NB4 (cell line): ENCODE results near the gene CADPS2.

Experiments used
- DNase-seq: peaks from one replicate; pipeline ENCODE4 v3.0.0; 2010; ENCODE audit warnings: low read depth
- H3K4me3 ChIP-seq: one replicate; pipeline ENCODE4 v1.5.1; 2011; ENCODE audit warnings: mild to moderate bottlenecking, low read depth, low read length, moderate library complexity
- CTCF ChIP-seq: IDR thresholded peaks from one replicate; pipeline ENCODE4 v1.5.1; 2012; ENCODE audit warnings: low read depth, low read length
- MYC ChIP-seq: IDR thresholded peaks from 2 replicates; pipeline ENCODE4 v1.6.1; 2011; ENCODE audit warnings: low read depth, low read length
- POLR2A ChIP-seq: IDR thresholded peaks from 2 replicates; pipeline ENCODE4 v1.6.1; 2011; ENCODE audit warnings: mild to moderate bottlenecking; ENCODE audit not compliant: insufficient read length; ENCODE audit errors: extremely low read depth
- TF ChIP-seq, protein P1 (sequence below): IDR thresholded peaks from 2 replicates; pipeline ENCODE4 v1.6.1; 2011; ENCODE audit warnings: low read depth, low read length

The CADPS2 gene

GRCh38 chr7:122766593-122766992, 119.7 kb downstream of the CADPS2 start:
- H3K4me3 ChIP-seq: no peak overlapping the region
- TF ChIP-seq CTCF (no peak), MYC (no peak), POLR2A (no peak)
- TF ChIP-seq, protein P1, sequence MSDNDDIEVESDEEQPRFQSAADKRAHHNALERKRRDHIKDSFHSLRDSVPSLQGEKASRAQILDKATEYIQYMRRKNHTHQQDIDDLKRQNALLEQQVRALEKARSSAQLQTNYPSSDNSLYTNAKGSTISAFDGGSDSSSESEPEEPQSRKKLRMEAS: no peak
- no peak for DNase-seq

- DNase-seq: no peak
- TF ChIP-seq MYC: no peak
- no peak for TF ChIP-seq POLR2A
- TF ChIP-seq CTCF: no peak
- TF ChIP-seq, protein P1: no peak
- H3K4me3 ChIP-seq: no peak overlapping the region
Measured at GRCh38 chr7:122764902-122765301, 121.4 kb downstream of the CADPS2 start.

DNA sequence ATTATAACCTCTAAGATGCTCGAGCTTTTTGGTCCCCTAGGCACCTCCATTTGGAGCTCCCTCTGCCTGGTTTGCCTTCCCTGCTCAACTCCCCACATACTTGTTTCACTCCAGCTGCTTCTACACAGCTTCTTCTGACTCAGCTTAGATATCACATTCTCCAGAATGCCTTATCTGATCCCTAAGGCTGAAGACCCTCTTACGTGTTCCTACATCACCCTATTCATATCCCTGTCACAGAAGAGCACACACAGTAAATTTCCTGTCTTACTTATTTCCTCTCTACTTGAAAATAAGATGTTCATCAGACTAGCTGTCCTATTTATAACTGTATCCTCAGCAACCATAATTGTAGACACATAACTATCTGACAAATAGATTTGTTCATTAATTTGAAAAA, 122.2 kb downstream of the CADPS2 start:
- DNase-seq: no peak
- TF ChIP-seq, protein P1: no peak
- TF ChIP-seq POLR2A (no peak), CTCF (no peak), MYC (no peak)
- no peak overlapping the region for H3K4me3 ChIP-seq

DNA sequence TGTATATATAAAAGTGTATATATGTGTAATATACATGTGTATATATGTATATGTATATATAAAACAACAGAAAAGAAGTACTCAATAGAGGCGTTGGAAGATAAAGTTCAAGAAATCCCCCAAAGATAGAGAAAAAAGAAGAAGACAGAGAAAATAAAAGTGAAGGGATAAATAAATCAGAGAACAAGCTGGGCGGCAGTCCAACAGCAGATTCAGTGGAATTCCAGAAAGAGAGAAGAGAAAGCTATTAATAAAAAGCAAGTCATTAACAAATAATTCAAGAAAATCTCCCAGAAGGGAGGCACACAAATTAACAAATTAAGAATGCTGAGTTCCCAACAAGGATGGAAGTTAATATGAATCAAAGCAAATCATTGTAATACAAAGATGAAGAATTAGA, 124.2 kb downstream of the CADPS2 start:
- no peak for DNase-seq
- no peak for TF ChIP-seq CTCF
- no peak for TF ChIP-seq MYC
- no peak for TF ChIP-seq POLR2A
- TF ChIP-seq, protein P1: no peak
- H3K4me3 ChIP-seq: no peak overlapping the region

- TF ChIP-seq POLR2A (no peak), MYC (no peak), CTCF (no peak)
- TF ChIP-seq, protein P1: no peak
- H3K4me3 ChIP-seq: no peak overlapping the region
- no peak for DNase-seq
Measured at GRCh38 chr7:122758501-122758900, 127.8 kb downstream of the CADPS2 start.

- H3K4me3 ChIP-seq: no peak overlapping the region
- no peak for DNase-seq
- no peak for TF ChIP-seq CTCF
- no peak for TF ChIP-seq MYC
- TF ChIP-seq POLR2A: no peak
- TF ChIP-seq, protein P1: no peak
Measured at GRCh38 chr7:122756860-122757259, 129.4 kb downstream of the CADPS2 start.
